Measurements from ENCODE around the gene CYP4F8.

Gene CYP4F8

DNA sequence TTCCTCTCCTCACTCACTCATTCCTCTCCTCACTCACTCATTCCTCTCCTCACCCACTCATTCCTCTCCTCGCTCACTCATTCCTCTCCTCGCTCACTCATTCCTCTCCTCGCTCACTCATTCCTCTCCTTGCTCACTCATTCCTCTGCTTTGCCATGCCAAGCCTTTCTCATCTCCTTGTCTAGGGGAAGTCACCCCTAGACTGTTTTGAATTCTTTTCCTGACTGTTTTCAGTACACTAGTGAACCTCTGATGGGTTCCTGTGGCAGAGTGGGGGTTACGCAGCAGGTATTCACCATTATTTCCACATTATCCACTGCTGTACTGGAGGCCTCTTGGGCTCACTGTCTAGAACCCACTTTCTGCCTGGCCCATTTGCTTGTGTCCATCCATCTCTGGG lies 1.2 kb downstream of the CYP4F8 start:
- DNase-seq (ENCODE audit: low spot score) = no peak

- no peak for DNase-seq (ENCODE audit: low spot score)
Observed at GRCh38 chr19:15616627-15617270, 1.7 kb downstream of the CYP4F8 start.

DNA sequence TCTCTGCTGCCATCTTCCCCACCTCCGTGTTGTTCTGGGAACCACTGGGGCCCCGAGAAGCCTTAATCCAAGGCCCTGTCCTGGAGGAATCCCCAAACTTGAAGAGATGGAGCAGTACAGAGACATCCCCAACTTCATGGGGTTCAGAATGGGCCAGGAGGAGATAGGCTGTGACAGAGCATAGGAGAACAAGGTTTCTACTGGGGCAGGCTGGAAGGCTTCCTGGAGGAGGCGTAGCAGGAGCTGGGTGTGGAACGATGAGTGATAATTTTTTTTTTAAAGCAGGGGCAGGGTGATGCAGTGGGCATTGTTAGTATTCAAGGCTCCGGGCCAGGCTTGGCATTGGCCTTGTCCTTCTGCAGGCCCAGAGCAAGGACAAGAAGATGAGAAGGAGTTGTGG lies 3.3 kb downstream of the CYP4F8 start:
- DNase-seq (ENCODE audit: low spot score) = no peak

DNA sequence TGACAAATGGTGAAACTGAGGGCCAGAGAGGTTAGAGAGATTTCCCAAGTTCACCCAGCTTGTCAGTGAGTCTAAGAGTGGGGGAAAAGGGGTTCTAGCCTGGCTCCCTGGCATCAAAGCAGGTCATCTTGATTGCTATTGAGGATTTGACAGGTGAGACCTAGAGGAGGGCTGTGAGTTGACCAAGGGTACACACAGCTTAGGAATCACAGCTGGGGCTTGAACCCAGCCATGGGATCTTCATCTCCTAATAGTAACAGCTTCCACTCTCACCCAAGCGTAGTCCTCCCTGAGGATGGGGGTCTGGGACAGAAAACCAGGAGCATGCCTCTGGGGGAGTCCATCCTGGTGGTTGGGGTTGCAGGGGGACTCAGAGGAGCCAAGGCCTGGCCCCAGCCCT lies 6.8 kb downstream of the CYP4F8 start:
- DNase-seq (ENCODE audit: low spot score) = no peak

GRCh38 chr19:15622991-15623390 lies 8.0 kb downstream of the CYP4F8 start:
- DNase-seq (ENCODE audit: low spot score) = no peak

GRCh38 chr19:15623711-15624318 lies 8.8 kb downstream of the CYP4F8 start:
- DNase-seq (ENCODE audit: low spot score) = peak; percentile 8

DNA sequence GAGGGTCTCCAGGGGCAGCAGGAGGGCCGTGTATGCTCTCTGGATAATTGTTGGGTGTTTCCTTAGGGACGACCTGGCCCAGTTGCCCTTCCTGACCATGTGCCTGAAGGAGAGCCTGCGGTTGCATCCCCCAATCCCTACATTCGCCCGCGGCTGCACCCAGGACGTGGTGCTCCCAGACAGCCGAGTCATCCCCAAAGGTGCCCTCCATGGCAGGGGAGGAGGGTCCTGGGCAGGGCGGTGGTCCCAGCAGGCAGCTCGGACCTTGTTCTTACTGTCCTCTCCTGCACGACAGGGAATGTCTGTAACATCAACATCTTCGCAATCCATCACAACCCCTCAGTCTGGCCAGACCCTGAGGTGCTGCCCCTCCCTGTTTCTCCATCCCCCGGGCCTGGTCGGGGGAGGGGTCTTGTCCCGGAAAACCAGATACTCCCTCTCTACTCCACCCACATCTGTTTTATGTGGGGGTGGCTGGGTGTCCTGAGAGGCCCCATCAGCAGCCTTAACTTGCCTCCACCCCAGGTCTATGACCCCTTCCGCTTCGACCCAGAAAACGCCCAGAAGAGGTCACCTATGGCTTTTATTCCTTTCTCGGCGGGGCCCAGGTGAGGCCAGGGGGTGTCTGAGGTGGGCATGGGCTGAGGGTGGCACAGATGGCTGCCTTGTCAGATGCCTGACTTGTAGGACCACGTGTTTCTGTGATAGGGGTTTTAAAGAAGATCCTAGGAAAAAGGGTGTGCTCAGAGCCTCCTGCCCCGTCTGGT lies 13.4 kb downstream of the CYP4F8 start:
- DNase-seq (ENCODE audit: low spot score) = no peak

DNA sequence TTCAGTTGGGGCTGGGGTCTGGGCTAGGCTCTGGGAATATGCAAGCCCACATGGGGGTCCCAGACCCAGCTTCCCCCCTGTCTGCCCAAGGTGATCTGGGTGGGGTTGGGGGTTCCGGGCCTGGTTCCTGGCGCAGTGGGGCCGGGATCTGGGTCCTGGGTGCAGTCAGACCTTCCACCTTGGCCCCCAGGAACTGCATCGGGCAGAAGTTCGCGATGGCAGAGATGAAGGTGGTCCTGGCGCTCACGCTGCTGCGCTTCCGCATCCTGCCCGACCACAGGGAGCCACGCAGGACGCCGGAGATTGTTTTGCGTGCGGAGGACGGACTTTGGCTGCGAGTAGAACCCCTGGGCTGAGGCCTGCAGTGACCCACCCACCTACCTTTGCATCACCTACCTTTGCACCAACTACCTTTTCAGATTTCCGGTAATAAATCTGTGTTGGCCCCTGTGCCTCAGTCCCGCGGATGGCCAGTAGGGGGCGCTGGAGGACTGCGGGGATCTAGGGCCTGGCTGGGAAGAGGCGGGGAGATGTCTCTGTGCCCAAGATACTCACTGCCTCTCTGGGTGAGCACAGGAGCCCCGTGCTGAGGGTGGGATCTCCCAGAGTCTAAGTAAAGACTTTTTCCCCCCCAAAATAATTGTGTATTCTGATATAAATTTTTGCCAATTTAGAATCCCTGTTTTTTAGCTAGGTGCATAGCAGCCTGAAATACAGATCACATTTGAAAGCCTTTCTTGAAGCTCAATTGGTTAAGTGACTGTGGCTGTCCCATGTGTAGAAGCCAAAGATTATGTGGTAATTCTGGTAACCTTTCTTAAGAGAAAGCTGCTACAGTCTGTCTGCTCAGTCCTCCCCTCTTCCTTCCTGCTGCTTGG lies 14.2 kb downstream of the CYP4F8 start:
- peak; percentile 79 for DNase-seq (ENCODE audit: low spot score)

GRCh38 chr19:15631817-15632216 lies 16.8 kb downstream of the CYP4F8 start:
- peak; percentile 50 for DNase-seq (ENCODE audit: low spot score)

DNA sequence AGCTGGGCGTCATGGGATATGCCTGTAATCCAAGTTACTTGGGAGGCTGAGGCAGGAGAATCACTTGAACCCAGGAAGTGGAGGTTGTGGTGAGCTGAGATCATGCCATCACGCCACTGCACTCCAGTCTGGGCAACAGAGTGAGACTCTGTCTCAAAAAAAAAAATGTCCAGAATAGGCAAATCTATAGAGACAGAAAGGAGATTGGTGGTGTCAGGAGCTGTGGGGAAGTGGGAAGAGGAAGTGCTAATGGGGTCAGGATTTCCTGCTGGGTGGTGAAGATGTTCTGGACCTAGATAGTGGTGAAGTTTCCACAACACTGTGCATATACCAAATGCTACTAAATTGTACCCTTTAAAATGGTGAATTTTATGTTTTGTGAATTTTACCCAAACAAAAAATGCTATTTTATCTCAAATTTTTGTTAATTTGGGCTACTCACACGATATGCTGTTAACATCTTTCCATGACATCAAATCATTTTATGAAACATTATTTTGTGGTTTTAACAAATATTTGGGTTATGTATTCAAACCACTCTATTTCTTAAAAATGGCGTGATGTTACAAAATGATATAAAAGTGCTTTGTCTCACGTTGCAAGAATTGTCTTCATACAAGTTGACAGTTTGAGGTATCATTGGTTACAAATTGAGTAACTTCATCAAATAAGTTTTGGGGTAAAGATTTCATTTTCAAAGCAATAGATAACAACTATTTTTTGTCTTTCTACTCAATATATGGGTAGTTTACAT lies 18.2 kb downstream of the CYP4F8 start:
- no peak for DNase-seq (ENCODE audit: low spot score)

DNA sequence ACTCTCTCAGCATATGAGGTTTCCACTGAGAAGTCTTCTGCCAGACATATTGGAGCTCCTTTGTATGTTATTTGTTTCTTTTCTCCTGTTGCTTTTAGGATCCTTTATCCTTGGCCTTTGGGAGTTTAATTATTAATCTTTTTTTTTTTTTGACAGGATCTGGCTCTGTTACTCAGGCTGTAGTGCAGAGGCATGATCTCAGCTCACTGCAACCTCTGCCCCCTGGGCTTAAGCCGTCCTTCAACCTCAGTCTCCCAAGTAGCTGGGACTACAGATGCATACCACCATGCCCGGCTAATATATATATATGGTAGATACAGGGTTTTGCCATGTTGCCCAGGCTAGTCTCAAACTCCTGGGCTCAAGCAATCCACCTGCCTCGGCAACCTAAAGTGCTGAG lies 19.1 kb downstream of the CYP4F8 start:
- DNase-seq (ENCODE audit: low spot score) = no peak

DNA sequence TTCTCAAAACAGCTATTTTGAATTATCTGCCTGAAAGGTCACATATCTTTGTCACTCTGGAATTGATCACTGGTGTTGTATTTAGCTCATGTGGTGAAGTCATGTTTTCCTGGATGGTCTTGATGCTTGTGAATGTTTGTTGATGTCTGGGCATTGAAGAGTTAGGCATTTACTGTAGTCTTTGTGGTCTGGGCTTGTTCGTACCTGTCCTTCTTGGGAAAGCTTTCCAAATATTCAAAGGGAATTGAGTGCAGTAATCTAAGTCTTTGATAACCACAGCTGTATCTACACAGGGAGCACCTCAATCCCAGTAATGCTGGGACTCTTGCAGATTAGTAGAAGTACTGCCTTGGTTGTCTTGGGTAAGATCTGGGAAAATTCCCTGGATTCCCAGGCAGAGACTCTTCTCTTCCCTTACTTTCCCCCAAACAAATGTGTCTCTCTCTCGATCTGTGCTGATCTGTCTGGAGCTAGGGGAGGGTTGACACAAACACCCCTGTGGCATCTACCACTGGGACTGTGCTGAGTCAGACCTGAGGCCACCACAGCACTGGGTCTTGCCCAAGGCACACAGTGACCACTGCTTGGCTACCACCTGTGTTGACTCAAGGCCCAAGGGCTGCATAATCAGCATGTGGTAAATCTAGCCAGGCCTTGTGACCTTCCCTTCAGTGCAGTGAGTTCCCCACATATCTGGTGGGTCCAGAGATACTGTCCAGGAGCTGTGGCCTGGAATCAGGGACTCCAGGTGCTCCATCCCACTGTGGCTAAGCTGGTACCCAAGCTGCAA lies 20.2 kb downstream of the CYP4F8 start:
- DNase-seq (ENCODE audit: low spot score) = no peak

GRCh38 chr19:15636026-15636425 lies 21.0 kb downstream of the CYP4F8 start:
- DNase-seq (ENCODE audit: low spot score) = no peak

- no peak for DNase-seq (ENCODE audit: low spot score)
Observed at GRCh38 chr19:15639596-15639995, 24.6 kb downstream of the CYP4F8 start.

GRCh38 chr19:15640294-15640903 lies 25.4 kb downstream of the CYP4F8 start, which contains the start of gene CYP4F3:
TSS of gene CYP4F3 (plus strand) at chr19:15640897. CDS start at chr19:15641416, 519 bp downstream.
- no peak for DNase-seq (ENCODE audit: low spot score)

DNA sequence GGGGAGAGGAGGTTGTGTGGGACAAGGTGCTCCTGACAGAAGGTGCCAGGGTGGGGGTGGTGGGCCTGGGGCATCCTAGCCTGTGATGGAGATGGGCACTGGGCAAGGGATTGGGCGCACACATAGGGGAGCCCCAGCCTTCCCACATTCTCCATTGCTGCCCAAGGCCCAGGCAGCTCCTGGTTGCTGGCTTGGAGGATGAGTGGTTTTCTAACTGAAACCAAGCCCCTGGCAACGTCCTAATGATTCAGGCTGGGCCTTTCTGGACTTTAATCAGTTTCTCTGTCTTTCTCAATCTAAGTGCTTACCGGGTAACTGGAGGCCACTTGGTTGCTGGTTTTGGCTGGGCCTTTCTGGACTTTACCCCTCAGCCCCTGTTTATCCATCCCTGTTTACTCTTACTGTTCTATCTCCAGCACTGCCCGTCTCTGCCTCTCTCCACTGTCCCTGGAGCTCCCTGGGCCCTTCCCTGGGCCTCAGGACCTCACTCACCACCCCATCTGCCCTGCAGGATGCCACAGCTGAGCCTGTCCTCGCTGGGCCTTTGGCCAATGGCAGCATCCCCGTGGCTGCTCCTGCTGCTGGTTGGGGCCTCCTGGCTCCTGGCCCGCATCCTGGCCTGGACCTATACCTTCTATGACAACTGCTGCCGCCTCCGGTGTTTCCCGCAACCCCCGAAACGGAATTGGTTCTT lies 26.0 kb downstream of the CYP4F8 start:
- no peak for DNase-seq (ENCODE audit: low spot score)

DNA sequence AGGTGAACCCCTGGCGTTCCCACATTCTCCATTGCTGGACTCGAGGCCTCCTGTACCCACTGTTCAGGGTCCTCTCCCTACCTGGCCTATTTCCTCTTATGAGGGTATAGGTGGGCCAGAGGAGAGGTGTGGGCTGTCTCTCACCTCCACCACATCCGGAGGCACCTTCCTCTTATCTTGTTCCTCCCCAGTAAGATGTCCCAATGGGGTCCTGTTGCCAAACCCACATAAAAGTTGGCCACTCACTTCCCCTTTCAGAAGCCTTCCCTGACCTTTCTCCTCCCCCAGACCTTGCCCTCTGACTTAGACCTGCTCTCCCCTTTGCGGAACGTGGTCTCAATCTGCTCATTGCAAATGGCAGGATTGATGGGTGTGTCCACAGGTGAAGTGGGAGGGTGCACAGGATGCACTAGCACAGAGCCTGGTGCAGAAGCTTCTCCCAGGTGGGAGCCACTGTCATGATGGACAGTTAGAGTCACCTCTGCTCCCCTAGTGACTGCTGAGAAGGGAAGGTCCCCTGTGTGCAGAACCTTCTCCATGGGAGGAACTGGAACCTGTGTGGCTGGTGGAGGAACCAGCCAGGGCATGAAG lies 27.0 kb downstream of the CYP4F8 start:
- DNase-seq (ENCODE audit: low spot score) = no peak

DNA sequence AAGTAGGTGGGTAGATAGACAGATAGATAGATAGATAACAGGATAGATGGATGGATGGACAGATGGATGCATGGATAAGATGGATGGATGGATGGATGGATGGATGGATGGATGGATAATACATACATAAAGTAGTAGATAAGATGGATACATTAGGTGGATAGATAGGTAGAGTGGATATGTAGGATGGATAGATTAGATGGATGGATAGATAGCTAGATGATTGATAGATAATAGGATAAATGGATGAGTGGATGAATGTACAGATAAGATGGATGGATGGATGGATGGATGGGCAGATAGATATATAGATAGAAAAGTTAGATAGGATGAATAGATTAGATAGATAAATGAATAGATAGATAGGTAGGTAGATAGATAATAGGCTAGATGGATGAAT lies 27.8 kb downstream of the CYP4F8 start:
- DNase-seq (ENCODE audit: low spot score) = no peak

DNA sequence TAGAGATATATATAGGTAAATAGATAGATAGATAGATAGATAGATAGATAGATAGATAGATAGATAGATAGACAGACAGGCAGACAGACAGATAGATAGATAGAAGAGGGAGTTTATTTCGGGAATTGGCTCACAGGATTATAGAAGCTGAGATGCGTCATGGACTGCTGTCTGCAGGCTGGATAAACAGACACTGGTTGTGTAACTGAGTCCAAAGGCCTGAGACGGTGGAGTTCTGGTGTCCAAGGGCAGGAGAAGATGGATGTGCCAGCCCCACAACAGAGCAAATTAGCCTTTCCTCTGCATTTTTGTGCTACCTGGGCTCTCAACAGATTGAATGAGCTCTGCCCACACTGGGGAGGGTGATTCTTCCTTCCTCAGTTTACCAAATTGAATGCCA lies 28.4 kb downstream of the CYP4F8 start:
- no peak for DNase-seq (ENCODE audit: low spot score)

Data from NAMALWA (cell line).